Dermis blood vessel endothelial cell (primary cell): ENCODE measurements around the gene ACKR3. TPM values are rescaled to one million over a fixed set of nuclear protein-coding genes. Genes with fewer than 3 reads are reported as not detected.

Source experiments
- DNase-seq: peaks from one replicate; pipeline ENCODE4 v3.0.0; 2010
- total RNA-seq: library from RNA; depleted of rRNA; stranded (reverse); fragments of >200 nt; gene quantifications from 2 replicates; pipeline ENCODE4 v1.2.3, GENCODE V29; 2014

The ACKR3 gene
- total RNA-seq, 1 donor from 2014 or later: 16.8 TPM

GRCh38 chr2:236570081-236570868 is 650 bp downstream of the ACKR3 start:
- peak; percentile 36 for DNase-seq

- DNase-seq: no peak
These were observed 1.5 kb downstream of the ACKR3 start for GRCh38 chr2:236571145-236571544.

GRCh38 chr2:236572482-236572881 is 2.9 kb downstream of the ACKR3 start:
- DNase-seq: peak; percentile 25

GRCh38 chr2:236573066-236573929 is 3.7 kb downstream of the ACKR3 start:
- no peak for DNase-seq

- no peak for DNase-seq
These were observed 4.4 kb downstream of the ACKR3 start for GRCh38 chr2:236574000-236574399.

GRCh38 chr2:236574424-236575145 is 5.0 kb downstream of the ACKR3 start:
- no peak for DNase-seq

- DNase-seq: no peak
These were observed 5.9 kb downstream of the ACKR3 start for GRCh38 chr2:236575510-236575909.

- peak; percentile 54 for DNase-seq
These were observed 6.5 kb downstream of the ACKR3 start for GRCh38 chr2:236576087-236576486.

- DNase-seq: no peak
These were observed 7.3 kb downstream of the ACKR3 start for GRCh38 chr2:236576953-236577352.

- no peak for DNase-seq
These were observed 8.1 kb downstream of the ACKR3 start for GRCh38 chr2:236577481-236578410.

- no peak for DNase-seq
These were observed 8.8 kb downstream of the ACKR3 start for GRCh38 chr2:236578411-236578846.

- DNase-seq: no peak
These were observed 9.6 kb downstream of the ACKR3 start for GRCh38 chr2:236579048-236579745.

GRCh38 chr2:236579746-236580315 is 10.2 kb downstream of the ACKR3 start:
- DNase-seq: no peak

GRCh38 chr2:236580746-236581355 is 11.2 kb downstream of the ACKR3 start:
- no peak for DNase-seq

- DNase-seq: no peak
These were observed 11.9 kb downstream of the ACKR3 start for GRCh38 chr2:236581546-236581945.

- no peak for DNase-seq
These were observed 13.3 kb downstream of the ACKR3 start for GRCh38 chr2:236582968-236583367.

GRCh38 chr2:236583621-236584203 is 14.1 kb downstream of the ACKR3 start:
- no peak for DNase-seq

- peak; percentile 19 for DNase-seq
These were observed 15.1 kb downstream of the ACKR3 start for GRCh38 chr2:236584521-236585384.

GRCh38 chr2:236585966-236586365 is 16.3 kb downstream of the ACKR3 start:
- DNase-seq: no peak
